Parathyroid adenoma (tissue), 2 donors: Measurements from ENCODE around the gene COA8.

Experiments used
- H2AFZ ChIP-seq: fragments of 300-600 bp; sonication (generic); one replicate; pipeline ENCODE4 v1.7.0; 2017; ENCODE audit warnings: antibody characterized with exemption, mild to moderate bottlenecking
- H3K27ac ChIP-seq: fragments of 300-600 bp; sonication (generic); one replicate; pipeline ENCODE4 v1.7.0; 2017
- H3K27me3 ChIP-seq: fragments of 300-600 bp; sonication (generic); one replicate; pipeline ENCODE4 v1.7.0; 2017; ENCODE audit warnings: low read length; ENCODE audit not compliant: control insufficient read depth, insufficient read depth
- H3K36me3 ChIP-seq: fragments of 300-600 bp; sonication (generic); one replicate; pipeline ENCODE4 v1.7.0; 2017; ENCODE audit warnings: low read length; ENCODE audit not compliant: control insufficient read depth, insufficient read depth
- H3K4me1 ChIP-seq: fragments of 300-600 bp; sonication (generic); one replicate; pipeline ENCODE4 v1.7.0; 2017; ENCODE audit warnings: control low read depth
- H3K4me2 ChIP-seq: fragments of 300-600 bp; sonication (generic); one replicate; pipeline ENCODE4 v1.7.0; 2017; ENCODE audit warnings: low read length
- H3K4me3 ChIP-seq: fragments of 300-600 bp; sonication (generic); one replicate; pipeline ENCODE4 v1.7.0; 2017; ENCODE audit warnings: low read depth, low read length
- H3K79me2 ChIP-seq: fragments of 300-600 bp; sonication (generic); one replicate; pipeline ENCODE4 v1.7.0; 2017; ENCODE audit warnings: control low read depth
- H3K9ac ChIP-seq: fragments of 300-600 bp; sonication (generic); one replicate; pipeline ENCODE4 v1.7.0; 2017; ENCODE audit warnings: mild to moderate bottlenecking
- H3K9me3 ChIP-seq: fragments of 300-600 bp; sonication (generic); one replicate; pipeline ENCODE4 v1.7.0; 2017; ENCODE audit warnings: low read length; ENCODE audit not compliant: control insufficient read depth
- CTCF ChIP-seq: fragments of 300-600 bp; sonication (generic); IDR thresholded peaks from one replicate; pipeline ENCODE4 v1.7.0; 2017; ENCODE audit warnings: antibody characterized with exemption, mild to moderate bottlenecking
- donor health status: primary hyperparathyroidism.

Gene COA8

GRCh38 chr14:103555559-103556337, 7.0 kb upstream of the COA8 start:
- Histone ChIP-seq H3K4me1 (peaks cover 7% of the 10 kb centered on the region), H3K36me3 (no peaks in the 10 kb centered on the region), H3K79me2 (peaks cover 43% of the 10 kb centered on the region), H3K27ac (no peak overlapping the region), H3K4me3 (no peak overlapping the region), H3K9ac (no peak overlapping the region), H3K9me3 (no peaks in the 10 kb centered on the region), H2AFZ (no peak overlapping the region), H3K27me3 (no peaks in the 10 kb centered on the region), H3K4me2 (no peak overlapping the region)
- TF ChIP-seq CTCF = no peak

GRCh38 chr14:103556946-103557758, 5.6 kb upstream of the COA8 start:
- Histone ChIP-seq H2AFZ (no peak overlapping the region), H3K4me3 (no peak overlapping the region), H3K27ac (no peak overlapping the region), H3K4me1 (peaks cover 17% of the 10 kb centered on the region), H3K9me3 (no peaks in the 10 kb centered on the region), H3K27me3 (no peaks in the 10 kb centered on the region), H3K79me2 (peaks cover 44% of the 10 kb centered on the region), H3K4me2 (no peak overlapping the region), H3K9ac (no peak overlapping the region), H3K36me3 (no peaks in the 10 kb centered on the region)
- no peak for TF ChIP-seq CTCF

- Histone ChIP-seq H3K4me1 (peaks cover 17% of the 10 kb centered on the region), H3K4me2 (no peak overlapping the region), H3K27me3 (no peaks in the 10 kb centered on the region), H3K36me3 (no peaks in the 10 kb centered on the region), H3K9me3 (no peaks in the 10 kb centered on the region), H3K79me2 (peaks cover 44% of the 10 kb centered on the region), H2AFZ (no peak overlapping the region), H3K9ac (no peak overlapping the region), H3K4me3 (no peak overlapping the region), H3K27ac (no peak overlapping the region)
- TF ChIP-seq CTCF = no peak
Observed at GRCh38 chr14:103558071-103558882, 4.5 kb upstream of the COA8 start.

GRCh38 chr14:103559766-103560165, 3.0 kb upstream of the COA8 start:
- no peaks in the 10 kb centered on the region for H3K9me3 ChIP-seq
- H3K4me3 ChIP-seq = no peak overlapping the region
- no peaks in the 10 kb centered on the region for H3K27me3 ChIP-seq
- H3K27ac ChIP-seq = no peak overlapping the region
- H3K4me1 ChIP-seq = peaks cover 16% of the 10 kb centered on the region
- peaks cover 54% of the 10 kb centered on the region for H3K79me2 ChIP-seq
- no peak for TF ChIP-seq CTCF
- H2AFZ ChIP-seq = no peak overlapping the region
- no peak overlapping the region for H3K9ac ChIP-seq
- no peak overlapping the region for H3K4me2 ChIP-seq
- no peaks in the 10 kb centered on the region for H3K36me3 ChIP-seq
